ENCODE measurements around the gene BHLHE23.

Gene BHLHE23

DNA sequence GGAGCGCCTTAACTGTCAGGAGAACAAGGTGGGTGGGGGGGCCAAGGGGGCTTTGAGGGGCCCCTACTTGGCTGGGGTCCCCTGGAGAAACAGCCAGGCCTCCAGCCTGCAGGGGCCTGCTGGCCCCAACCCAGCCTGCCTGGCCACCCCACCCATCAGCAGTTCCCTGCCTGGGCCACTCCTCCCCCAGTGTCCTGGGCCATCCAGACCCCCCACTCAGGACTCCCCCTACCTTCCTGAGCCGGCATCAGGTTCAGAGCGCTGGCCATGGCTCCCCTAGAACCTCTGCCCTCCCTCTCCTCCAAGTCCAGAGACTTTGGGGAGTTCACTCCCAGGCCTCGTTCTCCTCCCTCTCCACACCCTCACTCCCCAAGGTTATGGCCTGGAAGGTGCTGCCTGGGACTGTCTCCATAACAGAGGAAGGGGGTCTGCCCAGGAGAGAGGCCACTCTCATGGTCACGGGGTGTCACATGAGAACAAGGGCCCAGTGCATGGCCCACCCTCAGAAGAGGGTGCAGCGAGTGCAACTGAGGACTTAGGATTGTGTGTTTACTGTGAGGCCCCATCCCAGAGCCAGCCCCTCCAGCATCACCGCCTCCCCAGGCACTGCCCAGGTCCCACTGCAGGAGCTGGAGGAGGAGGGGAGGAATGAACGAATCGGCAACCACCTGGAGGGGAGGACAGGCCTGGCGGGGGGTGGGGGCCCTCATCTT is 48.2 kb downstream of the BHLHE23 start:
- no peak for DNase-seq

DNA sequence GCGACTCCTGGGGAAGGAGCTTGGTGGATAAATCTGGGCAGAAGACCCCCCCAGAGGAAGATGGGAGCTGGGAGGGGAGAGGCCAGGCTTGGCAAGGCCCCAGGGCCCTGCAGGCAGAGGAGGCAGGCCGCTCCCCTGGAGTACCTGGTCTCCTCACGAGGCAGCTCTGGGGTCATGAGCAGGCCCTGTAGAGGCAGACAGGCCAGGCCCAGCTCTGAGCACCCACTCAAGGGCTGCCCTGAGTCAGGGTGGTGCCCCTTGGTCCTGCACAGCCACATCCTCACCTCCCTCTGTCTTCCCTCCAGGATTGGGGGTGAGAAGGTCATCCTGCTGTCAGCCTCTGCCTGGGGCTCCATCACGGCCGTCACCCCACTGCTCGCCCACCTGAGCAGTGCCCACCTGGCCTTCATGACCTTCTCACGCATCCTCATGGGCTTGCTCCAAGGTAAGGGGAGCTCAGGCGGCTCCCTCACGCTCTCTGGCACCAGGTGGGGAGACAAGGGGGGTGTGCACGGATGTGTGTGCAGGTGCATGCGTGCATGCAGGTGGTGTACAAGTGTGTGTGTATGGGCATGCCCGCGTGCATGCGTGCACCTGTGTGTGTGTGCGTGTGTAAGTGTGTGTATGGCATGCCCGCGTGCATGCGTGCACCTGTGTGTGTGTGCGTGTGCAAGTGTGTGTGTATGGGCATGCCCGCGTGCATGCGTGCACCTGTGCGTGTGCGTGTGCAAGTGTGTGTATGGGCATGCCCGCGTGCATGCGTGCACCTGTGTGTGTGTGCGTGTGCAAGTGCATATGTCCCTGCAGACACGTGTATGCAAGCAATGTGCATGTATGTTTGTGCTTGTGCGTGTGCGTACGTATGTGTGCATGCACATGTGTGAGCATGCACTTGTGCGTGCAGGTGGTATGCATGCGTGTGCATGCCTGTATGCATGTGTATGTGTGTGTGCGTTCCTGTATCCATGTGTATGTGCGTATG is 49.3 kb downstream of the BHLHE23 start:
- no peak for DNase-seq

DNA sequence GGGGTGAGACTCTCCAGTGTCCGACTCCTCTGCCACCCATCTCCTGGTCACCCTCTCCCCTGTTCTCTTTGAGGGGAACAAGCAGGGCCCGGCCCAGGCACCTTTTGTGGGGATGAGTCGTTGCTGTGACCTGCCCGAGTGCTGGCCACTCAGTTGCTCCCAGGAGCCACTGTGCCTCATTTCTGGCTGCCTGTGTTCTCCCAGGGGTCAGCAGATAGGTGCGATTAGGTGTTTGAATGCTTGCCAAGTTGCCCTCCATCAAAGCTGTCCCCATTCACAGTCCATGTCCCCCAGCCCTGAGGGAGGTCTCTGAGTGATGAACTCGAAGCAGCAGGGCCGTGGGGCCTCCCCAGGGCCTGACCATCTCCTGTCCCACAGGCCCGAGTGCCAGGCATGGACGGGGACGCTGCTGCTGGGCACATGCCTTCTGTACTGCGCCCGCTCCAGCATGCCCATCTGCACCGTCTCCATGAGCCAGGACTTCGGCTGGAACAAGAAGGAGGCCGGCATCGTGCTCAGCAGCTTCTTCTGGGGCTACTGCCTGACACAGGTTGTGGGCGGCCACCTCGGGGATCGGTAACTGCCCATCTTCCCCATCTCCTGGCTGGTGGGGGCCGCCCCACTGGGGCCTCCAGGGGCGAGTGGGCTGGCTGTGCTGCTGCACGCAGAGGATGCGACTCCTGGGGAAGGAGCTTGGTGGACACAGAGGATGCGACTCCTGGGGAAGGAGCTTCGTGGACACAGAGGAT is 50.2 kb downstream of the BHLHE23 start:
- DNase-seq: no peak
